Measurements from ENCODE around the gene DNASE2B.

DNASE2B gene
- long read RNA-seq, donor 1, result 0 reads
- long read RNA-seq, donor 2, result 0 reads
- long read RNA-seq, donor 3, result 0 reads
- long read RNA-seq, donor 4, result 0 reads
- long read RNA-seq, donor 5, result 0 reads
- long read RNA-seq, donor 6, result 0 reads
- long read RNA-seq, donor 7, result 0 reads
- long read RNA-seq, donor 8, result 0 reads

GRCh38 chr1:84398175-84399155 is at the start of gene DNASE2B:
Gene DNASE2B (plus strand): TSS chr1:84398484. CDS start chr1:84398565, 81 bp downstream.
- no peak for DNase-seq

- DNase-seq, result no peak
Measured at GRCh38 chr1:84348759-84349158, 49.5 kb upstream of the DNASE2B start.

GRCh38 chr1:84350104-84350503 is 48.2 kb upstream of the DNASE2B start:
- no peak for DNase-seq

- no peak for DNase-seq
Measured at GRCh38 chr1:84350550-84350949, 47.7 kb upstream of the DNASE2B start.

GRCh38 chr1:84352298-84353106 is 45.8 kb upstream of the DNASE2B start:
- no peak for DNase-seq

- no peak for DNase-seq
Measured at GRCh38 chr1:84353695-84354094, 44.6 kb upstream of the DNASE2B start.

- no peak for DNase-seq
Measured at GRCh38 chr1:84355556-84355955, 42.7 kb upstream of the DNASE2B start.

- no peak for DNase-seq
Measured at GRCh38 chr1:84356881-84357280, 41.4 kb upstream of the DNASE2B start.

GRCh38 chr1:84358695-84359094 is 39.6 kb upstream of the DNASE2B start:
- no peak for DNase-seq

GRCh38 chr1:84360316-84360715 is 38.0 kb upstream of the DNASE2B start:
- DNase-seq, result no peak

GRCh38 chr1:84361796-84362195 is 36.5 kb upstream of the DNASE2B start:
- no peak for DNase-seq

- no peak for DNase-seq
Measured at GRCh38 chr1:84363019-84363418, 35.3 kb upstream of the DNASE2B start.

GRCh38 chr1:84363622-84364021 is 34.7 kb upstream of the DNASE2B start:
- no peak for DNase-seq

GRCh38 chr1:84365225-84366221 is 32.8 kb upstream of the DNASE2B start:
- no peak for DNase-seq

GRCh38 chr1:84366786-84367185 is 31.5 kb upstream of the DNASE2B start:
- DNase-seq, result no peak

GRCh38 chr1:84367219-84367618 is 31.1 kb upstream of the DNASE2B start:
- no peak for DNase-seq

- no peak for DNase-seq
Measured at GRCh38 chr1:84368441-84368840, 29.8 kb upstream of the DNASE2B start.

- no peak for DNase-seq
Measured at GRCh38 chr1:84370266-84370665, 28.0 kb upstream of the DNASE2B start.

- no peak for DNase-seq
Measured at GRCh38 chr1:84370831-84371394, 27.4 kb upstream of the DNASE2B start.

GRCh38 chr1:84373436-84374141 is 24.7 kb upstream of the DNASE2B start:
- no peak for DNase-seq
